Natural killer cell (primary cell): Measurements from ENCODE around the gene TBATA. TPM values are rescaled to one million over a fixed set of nuclear protein-coding genes. Genes with fewer than 3 reads are reported as not detected.
"Not testable (repeated sequence)": the region's sequence is repeated elsewhere in the genome, so short reads cannot be mapped to it uniquely, and the experiment has no call there.

Experiments used
- ATAC-seq, 3 donors: fragments of 150-1000 bp in 2 of 3; fragments of 200-7000 bp in 1 of 3; cut with Tn5 transposase; 1 replicate in 1 of 3; 2 replicates in 2 of 3; pipeline ENCODE4 v1.10.0; 2021; ENCODE audit warnings: mild to moderate bottlenecking in 2 of 3, moderate library complexity in 2 of 3
- DNase-seq, 2 donors: peaks; one replicate each; pipeline versions ENCODE4 v3.0.0 to v3.0.0-alpha.2; 2013 to 2021; ENCODE audit warnings: mixed read lengths in 1 of 2
- H3K27ac ChIP-seq: one replicate; pipeline ENCODE4 v1.5.1; 2013; ENCODE audit warnings: mild to moderate bottlenecking, low read length
- H3K27me3 ChIP-seq: one replicate; pipeline ENCODE4 v1.6.1; 2013; ENCODE audit warnings: low read length; ENCODE audit not compliant: control insufficient read depth, insufficient read depth
- H3K36me3 ChIP-seq: one replicate; pipeline ENCODE4 v1.6.1; 2013; ENCODE audit warnings: low read length; ENCODE audit not compliant: control insufficient read depth, insufficient read depth
- H3K4me1 ChIP-seq: one replicate; pipeline ENCODE4 v1.6.1; 2013; ENCODE audit warnings: low read length; ENCODE audit not compliant: control insufficient read depth, insufficient read depth
- H3K4me3 ChIP-seq: one replicate; pipeline ENCODE4 v1.5.1; 2013; ENCODE audit warnings: low read length
- H3K9me3 ChIP-seq: one replicate; pipeline ENCODE4 v1.6.1; 2013; ENCODE audit warnings: low read length; ENCODE audit not compliant: control insufficient read depth, insufficient read depth
- H3K27ac Mint-ChIP-seq, 2 donors: one replicate each; pipeline ENCODE4 v1.8.0; 2022; ENCODE audit warnings: mild to moderate bottlenecking in 2 of 2, mixed read lengths in 2 of 2, moderate library complexity in 1 of 2
- H3K27me3 Mint-ChIP-seq, 2 donors: one replicate each; pipeline ENCODE4 v1.8.0; 2022; ENCODE audit warnings: low read depth in 2 of 2, mixed read lengths in 2 of 2
- H3K36me3 Mint-ChIP-seq: one replicate; pipeline ENCODE4 v1.8.0; 2022; ENCODE audit warnings: mixed read lengths
- H3K4me1 Mint-ChIP-seq, 2 donors: one replicate each; pipeline ENCODE4 v1.8.0; 2022; ENCODE audit warnings: mixed read lengths in 2 of 2
- H3K4me3 Mint-ChIP-seq: one replicate; pipeline ENCODE4 v1.8.0; 2022; ENCODE audit warnings: mild to moderate bottlenecking, moderate library complexity, mixed read lengths
- H3K9me3 Mint-ChIP-seq, 2 donors: one replicate each; pipeline ENCODE4 v1.8.0; 2022; ENCODE audit warnings: mixed read lengths in 2 of 2
- WGBS: methylation state at CpG from one replicate; pipeline ENCODE4 v1.1.7; 2013; ENCODE audit warnings: missing lambda C conversion rate; ENCODE audit not compliant: insufficient coverage; 5-methylcytosine and 5-hydroxymethylcytosine counted together
- intact Hi-C: fragments of 100-400 bp; cut with micrococcal nuclease; formaldehyde crosslinking; loops from one replicate; pipeline ENCODE4 v1.14.2; 2022
- total RNA-seq, 4 donors: library from RNA; stranded (reverse); fragments of 120-200 nt in 1 of 4; gene quantifications; one replicate each; pipeline versions ENCODE4 v1.2.3 to v1.2.4, GENCODE V29; 2013 to 2022
- TF ChIP-seq, protein P1 (sequence below): fragments of 200-600 bp; IDR thresholded peaks from one replicate; pipeline ENCODE4 v1.8.0; 2022; ENCODE audit warnings: antibody characterized with exemption

Gene TBATA
- total RNA-seq, 3 donors from 2014 or later (not counting 1 experiment from before 2014, with no cell fraction given) = 0.16 TPM; not detected in 2

DNA sequence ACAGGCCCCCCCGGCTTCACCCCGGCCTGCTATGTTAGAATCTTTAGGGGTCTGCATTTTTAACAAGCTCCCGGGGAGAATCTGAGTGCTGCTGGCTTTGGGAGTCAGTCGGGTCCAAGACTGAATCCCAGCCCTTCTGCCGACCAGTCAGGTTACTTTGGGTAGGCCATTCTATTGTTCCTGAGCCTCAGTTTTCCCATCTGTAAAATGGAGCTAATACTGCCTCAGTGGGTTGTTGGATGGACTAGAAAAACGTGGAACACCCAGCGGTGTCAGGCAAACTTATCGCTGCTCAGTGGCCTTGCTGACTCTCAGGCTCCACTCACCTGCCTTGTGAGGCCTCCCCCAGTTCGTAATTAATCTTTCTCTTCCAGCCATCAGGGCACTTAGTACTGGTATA lies 11.7 kb downstream of the TBATA start:
- H3K4me3 ChIP-seq = no peak overlapping the region
- TF ChIP-seq, protein P1, sequence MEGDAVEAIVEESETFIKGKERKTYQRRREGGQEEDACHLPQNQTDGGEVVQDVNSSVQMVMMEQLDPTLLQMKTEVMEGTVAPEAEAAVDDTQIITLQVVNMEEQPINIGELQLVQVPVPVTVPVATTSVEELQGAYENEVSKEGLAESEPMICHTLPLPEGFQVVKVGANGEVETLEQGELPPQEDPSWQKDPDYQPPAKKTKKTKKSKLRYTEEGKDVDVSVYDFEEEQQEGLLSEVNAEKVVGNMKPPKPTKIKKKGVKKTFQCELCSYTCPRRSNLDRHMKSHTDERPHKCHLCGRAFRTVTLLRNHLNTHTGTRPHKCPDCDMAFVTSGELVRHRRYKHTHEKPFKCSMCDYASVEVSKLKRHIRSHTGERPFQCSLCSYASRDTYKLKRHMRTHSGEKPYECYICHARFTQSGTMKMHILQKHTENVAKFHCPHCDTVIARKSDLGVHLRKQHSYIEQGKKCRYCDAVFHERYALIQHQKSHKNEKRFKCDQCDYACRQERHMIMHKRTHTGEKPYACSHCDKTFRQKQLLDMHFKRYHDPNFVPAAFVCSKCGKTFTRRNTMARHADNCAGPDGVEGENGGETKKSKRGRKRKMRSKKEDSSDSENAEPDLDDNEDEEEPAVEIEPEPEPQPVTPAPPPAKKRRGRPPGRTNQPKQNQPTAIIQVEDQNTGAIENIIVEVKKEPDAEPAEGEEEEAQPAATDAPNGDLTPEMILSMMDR = no peak
- Mint-ChIP-seq H3K4me3 (no peak overlapping the region), H3K9me3 (no peaks in the 10 kb centered on the region), H3K36me3 (no peaks in the 10 kb centered on the region), H3K27me3 (no peaks in the 10 kb centered on the region), H3K27ac (no peak overlapping the region), H3K4me1 (peaks cover 0 to 4% of the 10 kb centered on the region in 2 donors)
- intact Hi-C loops = no loop called here
- H3K36me3 ChIP-seq = no peaks in the 10 kb centered on the region
- DNase-seq (peak in 1 of 2 donors; percentile 4), ATAC-seq (no peak)
- WGBS = 77% methylated on average over 9 of the region's 9 CpGs
- no peaks in the 10 kb centered on the region for H3K9me3 ChIP-seq
- no peaks in the 10 kb centered on the region for H3K4me1 ChIP-seq
- no peak overlapping the region for H3K27ac ChIP-seq
- H3K27me3 ChIP-seq = no peaks in the 10 kb centered on the region

DNA sequence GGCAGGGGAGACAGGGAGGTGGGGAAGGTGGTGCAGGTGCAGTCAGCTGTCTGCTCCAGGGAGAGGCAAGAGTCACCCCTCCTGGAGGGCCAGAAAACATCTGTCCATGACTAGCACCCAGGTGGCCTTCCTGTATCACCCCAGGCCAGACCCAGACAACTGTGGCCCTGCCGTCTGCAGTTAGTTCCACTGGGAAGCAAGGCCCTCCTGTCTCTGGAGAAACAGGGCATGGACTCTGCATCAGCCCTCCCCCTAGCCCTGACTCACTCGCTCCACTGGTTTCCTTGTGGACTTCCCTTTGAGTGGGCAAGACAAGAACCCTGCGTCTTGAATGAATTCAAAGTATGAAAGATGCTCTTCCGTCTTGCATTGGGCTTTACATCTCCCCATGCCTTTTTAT lies 12.6 kb downstream of the TBATA start:
- H3K27ac Mint-ChIP-seq = no peak overlapping the region
- peaks cover 0 to 4% of the 10 kb centered on the region in 2 donors for H3K4me1 Mint-ChIP-seq
- TF ChIP-seq, protein P1 = no peak
- no peak for ATAC-seq
- Histone ChIP-seq H3K9me3 (no peaks in the 10 kb centered on the region), H3K36me3 (no peaks in the 10 kb centered on the region), H3K27me3 (no peaks in the 10 kb centered on the region), H3K4me3 (no peak overlapping the region), H3K4me1 (no peaks in the 10 kb centered on the region), H3K27ac (no peak overlapping the region)
- DNase-seq = peak in 1 of 2 donors; percentile 10
- H3K27me3 Mint-ChIP-seq = peaks cover 0 to 3% of the 10 kb centered on the region in 2 donors
- 89% methylated on average over 4 of the region's 4 CpGs for WGBS
- intact Hi-C loops = no loop called here
- H3K4me3 Mint-ChIP-seq = no peak overlapping the region
- H3K36me3 Mint-ChIP-seq = no peaks in the 10 kb centered on the region
- no peaks in the 10 kb centered on the region for H3K9me3 Mint-ChIP-seq

- intact Hi-C loops = no loop called here
- ATAC-seq (no peak), DNase-seq (peak in 1 of 2 donors; percentile 4)
- Histone ChIP-seq H3K36me3 (no peaks in the 10 kb centered on the region), H3K9me3 (no peaks in the 10 kb centered on the region), H3K27me3 (no peaks in the 10 kb centered on the region), H3K27ac (no peak overlapping the region), H3K4me3 (no peak overlapping the region), H3K4me1 (no peaks in the 10 kb centered on the region)
- H3K27me3 Mint-ChIP-seq = peaks cover 0 to 3% of the 10 kb centered on the region in 2 donors
- no peaks in the 10 kb centered on the region for H3K36me3 Mint-ChIP-seq
- H3K4me1 Mint-ChIP-seq = peaks cover 0 to 4% of the 10 kb centered on the region in 2 donors
- 89% methylated on average over 8 of the region's 8 CpGs for WGBS
- TF ChIP-seq, protein P1 = no peak
- H3K27ac Mint-ChIP-seq = no peak overlapping the region
- no peaks in the 10 kb centered on the region for H3K9me3 Mint-ChIP-seq
- H3K4me3 Mint-ChIP-seq = no peak overlapping the region
These were observed 13.6 kb downstream of the TBATA start for GRCh38 chr10:70771311-70772194.

- H3K27me3 ChIP-seq, H3K9me3 ChIP-seq, H3K4me3 Mint-ChIP-seq, H3K9me3 Mint-ChIP-seq, H3K27ac ChIP-seq, H3K4me1 Mint-ChIP-seq, H3K27ac Mint-ChIP-seq, H3K27me3 Mint-ChIP-seq, intact Hi-C loops, ATAC-seq, H3K36me3 Mint-ChIP-seq, H3K4me1 ChIP-seq, H3K36me3 ChIP-seq, H3K4me3 ChIP-seq: not testable (repeated sequence)
- WGBS = 92% methylated on average over 7 of the region's 7 CpGs
- peak in 1 of 2 donors; percentile 4 for DNase-seq
These were observed 14.7 kb downstream of the TBATA start for GRCh38 chr10:70770516-70770915.
